ENCODE measurements around the gene RFNG. TPM values are rescaled to one million over a fixed set of nuclear protein-coding genes. Genes with fewer than 3 reads are reported as not detected.

The RFNG gene
- total RNA-seq, 1 donor from 2014 or later = 30.8 TPM

- Mint-ChIP-seq H3K27ac (no peak overlapping the region), H3K27me3 (peaks cover 4% of the 10 kb centered on the region), H3K4me1 (no peaks in the 10 kb centered on the region), H3K36me3 (ENCODE audit: low read depth) (peaks cover 20% of the 10 kb centered on the region), H3K9me3 (no peaks in the 10 kb centered on the region), H3K4me3 (no peak overlapping the region)
- intact Hi-C loops (cut with micrococcal nuclease) = no loop called here
- no peak for DNase-seq
Measured at GRCh38 chr17:82076785-82077591, 25.4 kb upstream of the RFNG start.

GRCh38 chr17:82076018-82076784 is 24.6 kb upstream of the RFNG start:
- Mint-ChIP-seq H3K4me1 (no peaks in the 10 kb centered on the region), H3K4me3 (no peak overlapping the region), H3K27ac (no peak overlapping the region), H3K9me3 (no peaks in the 10 kb centered on the region), H3K27me3 (peaks cover 4% of the 10 kb centered on the region), H3K36me3 (ENCODE audit: low read depth) (peaks cover 20% of the 10 kb centered on the region)
- DNase-seq = no peak
- intact Hi-C loops (cut with micrococcal nuclease) = no loop called here

GRCh38 chr17:82073446-82073845 is 21.8 kb upstream of the RFNG start:
- Mint-ChIP-seq H3K36me3 (ENCODE audit: low read depth) (peaks cover 7% of the 10 kb centered on the region), H3K4me3 (no peak overlapping the region), H3K27ac (no peak overlapping the region), H3K4me1 (no peaks in the 10 kb centered on the region), H3K27me3 (peaks cover 4% of the 10 kb centered on the region), H3K9me3 (no peaks in the 10 kb centered on the region)
- DNase-seq = no peak
- intact Hi-C loops (cut with micrococcal nuclease) = no loop called here

- no peaks in the 10 kb centered on the region for H3K4me1 Mint-ChIP-seq
- H3K27ac Mint-ChIP-seq = no peak overlapping the region
- no peaks in the 10 kb centered on the region for H3K9me3 Mint-ChIP-seq
- peaks cover 3% of the 10 kb centered on the region for H3K36me3 Mint-ChIP-seq (ENCODE audit: low read depth)
- intact Hi-C loops (cut with micrococcal nuclease) = no loop called here
- H3K4me3 Mint-ChIP-seq = no peak overlapping the region
- no peak for DNase-seq
- peaks cover 4% of the 10 kb centered on the region for H3K27me3 Mint-ChIP-seq
Measured at GRCh38 chr17:82072827-82073226, 21.2 kb upstream of the RFNG start.

- Mint-ChIP-seq H3K36me3 (ENCODE audit: low read depth) (peaks cover 1% of the 10 kb centered on the region), H3K4me3 (no peak overlapping the region), H3K9me3 (no peaks in the 10 kb centered on the region), H3K4me1 (peaks cover 4% of the 10 kb centered on the region), H3K27ac (no peak overlapping the region), H3K27me3 (peaks cover 4% of the 10 kb centered on the region)
- DNase-seq = no peak
- intact Hi-C loops (cut with micrococcal nuclease) = no loop called here
Measured at GRCh38 chr17:82070611-82071010, 19.0 kb upstream of the RFNG start.

GRCh38 chr17:82065638-82066303 is 14.2 kb upstream of the RFNG start, which contains the start of gene DUS1L:
Gene DUS1L, minus strand, starts transcription at chr17:82065804. Its CDS starts 745 bp downstream, at chr17:82065059.
- intact Hi-C loops (cut with micrococcal nuclease) = loop anchor here (1.0 kb wide), 1 partner anchor 14 kb away; the partner anchor contains the start of genes GPS1 and RFNG
- H3K27ac Mint-ChIP-seq = peak within 1 kb of the TSS; percentile 89
- no peaks in the 10 kb centered on the region for H3K9me3 Mint-ChIP-seq
- H3K27me3 Mint-ChIP-seq = no peaks in the 10 kb centered on the region
- H3K36me3 Mint-ChIP-seq (ENCODE audit: low read depth) = peaks cover 9% of the 10 kb centered on the region
- DNase-seq = peak; percentile 94
- H3K4me3 Mint-ChIP-seq = peak within 1 kb of the TSS; percentile 84
- H3K4me1 Mint-ChIP-seq = peaks cover 4% of the 10 kb centered on the region

GRCh38 chr17:82065193-82065637 is 13.6 kb upstream of the RFNG start:
- no peaks in the 10 kb centered on the region for H3K9me3 Mint-ChIP-seq
- H3K4me1 Mint-ChIP-seq = peaks cover 4% of the 10 kb centered on the region
- peak overlapping the region; percentile 73 for H3K4me3 Mint-ChIP-seq
- intact Hi-C loops (cut with micrococcal nuclease) = no loop called here
- no peaks in the 10 kb centered on the region for H3K27me3 Mint-ChIP-seq
- peak overlapping the region; percentile 25 for H3K27ac Mint-ChIP-seq
- H3K36me3 Mint-ChIP-seq (ENCODE audit: low read depth) = peaks cover 10% of the 10 kb centered on the region
- DNase-seq = no peak

- Mint-ChIP-seq H3K4me3 (peak overlapping the region; percentile 73), H3K9me3 (no peaks in the 10 kb centered on the region), H3K36me3 (ENCODE audit: low read depth) (peaks cover 14% of the 10 kb centered on the region), H3K27ac (peak overlapping the region; percentile 25), H3K27me3 (no peaks in the 10 kb centered on the region), H3K4me1 (peaks cover 5% of the 10 kb centered on the region)
- DNase-seq = no peak
- intact Hi-C loops (cut with micrococcal nuclease) = no loop called here
Measured at GRCh38 chr17:82064433-82065192, 13.0 kb upstream of the RFNG start.

GRCh38 chr17:82063424-82064415 is 12.1 kb upstream of the RFNG start:
- no peaks in the 10 kb centered on the region for H3K27me3 Mint-ChIP-seq
- peak overlapping the region; percentile 73 for H3K4me3 Mint-ChIP-seq
- H3K27ac Mint-ChIP-seq = no peak overlapping the region
- DNase-seq = no peak
- intact Hi-C loops (cut with micrococcal nuclease) = no loop called here
- peaks cover 5% of the 10 kb centered on the region for H3K4me1 Mint-ChIP-seq
- H3K9me3 Mint-ChIP-seq = no peaks in the 10 kb centered on the region
- H3K36me3 Mint-ChIP-seq (ENCODE audit: low read depth) = peaks cover 15% of the 10 kb centered on the region

- DNase-seq = no peak
- Mint-ChIP-seq H3K4me1 (peaks cover 5% of the 10 kb centered on the region), H3K27ac (no peak overlapping the region), H3K27me3 (no peaks in the 10 kb centered on the region), H3K36me3 (ENCODE audit: low read depth) (peaks cover 17% of the 10 kb centered on the region), H3K9me3 (no peaks in the 10 kb centered on the region), H3K4me3 (no peak overlapping the region)
- intact Hi-C loops (cut with micrococcal nuclease) = no loop called here
Measured at GRCh38 chr17:82062984-82063368, 11.4 kb upstream of the RFNG start.

GRCh38 chr17:82062076-82062983 is 10.7 kb upstream of the RFNG start:
- Mint-ChIP-seq H3K27me3 (no peaks in the 10 kb centered on the region), H3K27ac (no peak overlapping the region), H3K4me3 (no peak overlapping the region), H3K36me3 (ENCODE audit: low read depth) (peaks cover 21% of the 10 kb centered on the region), H3K4me1 (peaks cover 5% of the 10 kb centered on the region), H3K9me3 (no peaks in the 10 kb centered on the region)
- intact Hi-C loops (cut with micrococcal nuclease) = no loop called here
- DNase-seq = no peak

All from activated CD4-positive, alpha-beta T cell treated with anti-CD3 and anti-CD28 coated beads, Interleukin-2, amount 10 ng/mL, durations not matched to agents 24 days and 14 days (primary cell).